Measurements from ENCODE around the gene LSM3. TPM values are rescaled to one million over a fixed set of nuclear protein-coding genes. Genes with fewer than 3 reads are reported as not detected.

LSM3 gene
- total RNA-seq: 10 to 100 TPM in 1 of 2 donors, 1 to 10 TPM in 1; 7.2 to 10.7 TPM

DNA sequence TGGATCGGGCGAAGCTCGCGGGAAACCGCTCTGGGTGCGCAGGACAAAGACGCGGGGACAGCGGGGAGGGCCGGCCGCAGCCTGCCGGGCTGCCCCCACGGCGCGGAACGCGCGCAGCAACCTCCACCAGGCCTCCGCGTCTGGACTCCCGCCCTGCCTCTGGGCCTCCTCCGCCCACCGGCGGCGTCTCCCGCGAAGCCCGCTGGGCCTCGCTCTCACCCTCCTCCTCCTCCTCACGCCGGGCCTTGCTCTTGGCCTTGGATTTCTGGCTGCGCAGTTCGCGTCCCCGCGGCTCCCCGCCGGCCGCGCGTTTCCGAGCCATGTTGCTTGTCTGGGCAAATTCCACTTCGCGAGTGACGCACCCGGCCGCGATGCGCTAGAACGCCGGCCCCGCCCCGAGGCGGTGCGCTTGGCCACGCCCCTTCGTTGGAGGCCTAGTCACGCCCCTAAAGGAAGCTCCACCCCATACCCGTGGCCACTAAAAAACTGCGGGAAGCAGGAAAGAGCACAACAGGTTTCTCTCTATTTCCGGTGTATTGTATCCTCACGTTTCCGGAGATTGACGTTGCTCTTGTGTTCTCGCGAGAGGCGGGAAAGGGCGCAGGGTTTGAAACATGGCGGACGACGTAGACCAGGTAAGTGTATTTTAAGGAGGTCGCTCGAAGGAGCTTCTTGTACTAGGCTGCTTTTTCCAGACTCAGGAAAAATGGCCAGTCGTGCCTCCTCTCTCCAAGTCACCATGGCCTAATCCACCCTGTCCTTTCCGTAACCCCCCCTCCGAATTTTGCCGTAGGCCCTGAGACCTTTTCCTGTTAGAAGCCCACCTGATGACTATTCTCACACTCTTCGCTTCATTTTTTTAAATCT is at the start of gene LSM3, which contains the start of gene XPC:
Gene LSM3 (plus strand): TSS at position 571 of the 867 bp plus-strand sequence. CDS start 44 bp downstream, at position 615.
Gene XPC (minus strand): TSS at position 355 of the 867 bp plus-strand sequence. CDS start 33 bp downstream, at position 322.

Other genes with a start within 250 kb of the LSM3 start
- gene CHCHD4, start 53.9 kb upstream of the LSM3 start, total RNA-seq: 10 to 100 TPM in 1 of 2 donors, 1 to 10 TPM in 1; 9.3 to 27.3 TPM
- 10 to 100 TPM; 38.9 to 53.9 TPM for gene TMEM43, start 53.8 kb upstream of the LSM3 start, total RNA-seq
- gene XPC, start 216 bp upstream of the LSM3 start, total RNA-seq: 10 to 100 TPM; 29.9 to 34.3 TPM
- gene SLC6A6, start 223.8 kb downstream of the LSM3 start, total RNA-seq: 10 to 100 TPM; 21.7 to 41.0 TPM

Data from melanocyte of skin (primary cell).